HG03442 (cell line): ENCODE results near the gene ARSG.
"Not testable (repeated sequence)": the region's sequence is repeated elsewhere in the genome, so short reads cannot be mapped to it uniquely, and the experiment has no call there.

Experiments
- ATAC-seq: cut with Tn5 transposase; IDR thresholded peaks from one replicate; pipeline ENCODE4 v1.9.1; 2021; ENCODE audit warnings: mild to moderate bottlenecking, moderate library complexity; ENCODE audit not compliant: unreplicated experiment

The ARSG gene

DNA sequence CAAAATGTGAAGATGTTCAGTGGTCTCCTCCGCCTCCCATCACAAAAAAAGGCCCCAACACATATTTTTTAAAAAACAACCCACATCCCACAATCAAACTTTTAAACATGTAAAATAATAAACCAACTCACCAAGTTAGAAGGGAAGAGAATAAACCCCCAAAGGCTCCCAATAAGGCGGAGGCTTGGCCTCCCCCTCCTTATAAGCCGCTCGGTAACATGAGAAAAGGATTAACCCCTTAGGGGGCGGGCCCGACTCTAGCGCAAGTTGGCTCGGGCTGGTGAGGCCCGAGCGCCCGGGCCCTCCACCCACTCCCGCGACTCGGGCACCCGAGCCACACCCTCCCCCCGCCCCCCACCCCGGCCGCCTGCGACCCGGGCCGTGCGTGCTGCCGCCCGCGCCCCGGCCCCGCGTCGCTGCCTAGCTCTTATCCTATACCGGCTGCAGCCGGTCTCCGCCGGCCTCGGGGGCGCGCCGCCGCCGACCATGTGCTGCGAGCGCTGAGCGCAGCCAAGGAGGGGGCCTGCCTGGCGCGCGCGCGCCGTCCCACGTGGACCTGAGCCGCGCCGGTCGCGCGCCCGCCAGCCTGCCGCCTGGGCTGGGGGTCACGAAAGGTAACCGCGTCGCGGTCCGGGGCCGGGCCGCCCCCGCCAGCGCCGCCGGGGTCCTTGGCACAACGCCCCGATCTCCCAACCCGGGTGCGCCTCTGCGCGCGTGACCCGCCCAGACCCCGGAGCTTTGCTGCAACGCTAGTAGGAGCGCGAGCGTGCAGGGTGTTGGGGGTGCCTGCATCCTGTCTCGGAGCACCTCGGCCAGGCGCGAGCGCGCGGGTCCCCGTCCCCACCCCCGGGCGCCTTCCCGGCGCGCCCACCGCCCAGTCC is at the start of gene ARSG, which contains the start of gene SLC16A6:
Gene ARSG (plus strand): TSS at position 541 of the 881 bp plus-strand sequence. CDS start 15,999 bp downstream, outside the sequence.
Gene SLC16A6 (minus strand): TSS at position 173 of the 881 bp plus-strand sequence. CDS start 12,807 bp downstream, outside the sequence.
- ATAC-seq: peak; percentile 41

DNA sequence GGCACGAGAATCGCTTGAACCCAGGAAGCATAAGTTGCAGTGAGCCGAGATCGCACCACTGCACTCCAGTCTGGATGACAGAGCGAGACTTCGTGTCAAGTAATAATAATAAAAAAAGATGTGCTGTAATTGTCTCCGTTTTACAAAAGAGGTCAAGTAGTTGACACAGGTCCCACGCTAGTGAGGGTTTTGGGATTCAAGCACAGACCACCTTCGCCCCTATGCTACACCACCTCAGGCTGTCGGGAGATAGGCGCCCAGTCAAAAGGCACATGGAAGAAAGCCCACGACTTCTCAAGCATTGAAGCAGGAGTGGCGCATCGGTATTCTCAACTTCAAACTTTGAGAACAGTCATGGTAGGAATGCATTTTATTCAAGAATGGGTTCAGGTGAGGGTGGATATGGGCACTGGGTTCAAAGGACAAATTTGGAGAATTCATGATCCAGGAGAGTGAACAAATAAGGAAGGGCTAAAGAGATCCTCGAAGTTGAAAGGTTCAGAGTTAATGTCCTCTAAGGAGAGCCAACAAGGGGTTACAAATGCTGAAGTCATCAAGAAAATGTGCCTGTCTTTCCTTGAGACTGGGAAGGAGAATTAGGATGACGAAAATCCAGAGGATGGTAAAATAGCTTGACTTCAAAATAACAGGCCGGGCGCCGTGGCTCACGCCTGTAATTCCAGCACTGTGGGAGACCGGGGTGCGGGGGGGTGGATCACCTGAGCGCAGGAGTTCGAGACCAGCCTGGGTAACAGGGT is 44.8 kb upstream of the ARSG start:
- ATAC-seq: no peak

DNA sequence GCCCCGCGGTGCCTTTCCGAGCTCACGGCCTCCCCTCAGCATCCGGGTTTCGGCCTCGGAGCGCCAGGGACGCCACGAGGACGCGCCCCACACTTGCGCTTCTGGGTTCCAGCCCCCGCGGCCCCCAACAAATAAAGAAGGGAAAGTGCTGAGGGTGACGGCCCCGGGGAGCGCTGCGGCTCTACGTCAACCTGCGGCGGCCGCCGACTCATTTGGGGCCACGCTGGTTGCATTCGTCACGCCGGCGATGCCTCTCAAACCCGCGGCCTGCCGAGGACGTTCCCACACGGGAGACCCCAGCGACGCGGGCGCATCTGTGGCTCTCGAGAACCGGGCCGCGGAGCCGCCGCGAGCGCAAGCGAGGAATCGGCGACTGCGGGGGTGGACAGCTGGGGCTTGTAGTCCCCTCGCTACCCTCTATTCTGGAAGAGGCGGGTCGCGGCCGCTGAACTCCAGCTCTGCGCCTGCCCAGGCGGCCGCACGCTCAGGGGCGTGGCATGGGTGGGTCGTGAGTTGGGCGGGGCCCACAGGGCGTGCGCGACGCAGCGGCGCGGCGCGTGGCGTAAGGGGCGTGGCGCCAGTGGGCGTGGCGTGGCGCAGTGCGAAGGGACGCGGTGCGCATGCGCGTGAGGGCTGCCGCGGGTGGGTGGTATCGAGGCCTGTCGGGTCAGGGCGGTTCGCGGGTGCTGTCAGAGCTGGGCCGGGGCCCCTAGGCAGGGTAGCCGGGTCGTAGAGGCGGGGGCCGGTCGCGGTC is 43.7 kb upstream of the ARSG start, which contains the start of gene AMZ2:
Gene AMZ2 (plus strand): TSS at position 599 of the 754 bp plus-strand sequence. CDS start 2,145 bp downstream, outside the sequence.
- ATAC-seq: peak; percentile 87

DNA sequence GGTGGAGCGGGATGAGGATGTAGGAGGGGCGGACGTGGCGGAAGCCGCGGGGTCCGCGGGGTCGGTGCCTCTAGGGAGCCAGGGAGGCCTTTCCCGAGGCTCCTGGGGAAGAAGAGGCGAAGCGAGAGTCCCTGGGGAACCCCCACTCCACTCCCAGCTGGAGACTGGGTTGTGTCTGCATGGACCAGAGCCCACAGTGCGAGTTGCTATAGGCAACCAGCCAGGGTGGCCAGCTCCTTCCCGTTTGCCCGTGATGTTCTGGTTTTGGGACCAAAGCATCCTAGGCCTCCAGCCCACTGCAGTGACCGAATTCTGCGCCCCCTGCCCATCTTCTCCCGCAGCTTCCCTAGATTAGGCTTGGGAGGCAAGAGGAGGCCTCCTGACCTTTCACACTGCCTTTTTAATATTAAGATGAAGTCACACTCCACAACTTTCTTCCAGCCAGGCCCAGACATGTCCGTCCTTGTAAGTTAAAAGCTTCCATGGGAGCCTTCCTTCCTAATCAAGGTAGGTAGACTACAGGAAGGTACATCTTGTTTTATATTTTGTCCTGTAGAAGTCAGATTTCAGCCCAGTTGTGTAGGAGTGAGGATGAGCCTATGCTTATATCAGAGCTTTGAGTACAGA is 43.0 kb upstream of the ARSG start:
- peak; percentile 20 for ATAC-seq

DNA sequence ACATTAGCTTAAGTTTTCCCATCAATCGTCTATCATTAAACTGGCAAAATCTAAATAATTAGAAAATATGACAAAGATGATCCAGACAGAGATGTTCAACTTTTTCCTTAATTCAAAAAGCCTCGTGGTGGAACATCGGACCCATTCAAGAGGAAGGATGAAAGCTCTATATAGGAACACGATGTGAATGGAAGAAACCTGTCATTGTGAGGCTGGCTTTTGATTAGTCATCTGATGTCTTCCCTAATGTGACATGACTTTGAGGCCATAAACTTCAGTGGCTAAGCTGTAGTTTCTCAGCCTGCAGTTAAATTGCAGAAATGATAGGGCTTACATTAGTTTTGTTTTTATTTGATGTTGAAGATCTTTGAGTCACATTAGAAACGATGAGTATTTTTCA is 42.4 kb upstream of the ARSG start:
- no peak for ATAC-seq

DNA sequence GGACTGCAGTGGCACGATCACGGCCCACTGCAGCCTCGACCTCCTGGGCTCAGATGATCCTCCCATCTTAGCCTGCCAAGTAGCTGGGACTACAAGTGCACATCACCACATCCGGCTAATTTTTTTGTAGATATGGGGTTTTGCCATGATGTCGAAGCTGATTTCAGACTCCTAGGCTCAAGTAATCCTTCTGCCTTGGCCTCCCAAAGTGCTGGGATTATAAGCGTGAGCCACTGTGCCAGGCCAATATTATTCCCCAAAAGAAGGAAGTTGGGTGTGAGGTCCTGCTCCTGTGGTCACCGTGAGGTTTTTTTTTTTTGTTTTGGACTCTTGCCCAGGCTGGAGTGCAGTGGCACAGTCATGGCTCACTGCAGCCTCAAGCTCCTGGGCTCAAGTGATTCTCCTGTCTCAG is 41.9 kb upstream of the ARSG start:
- no peak for ATAC-seq

DNA sequence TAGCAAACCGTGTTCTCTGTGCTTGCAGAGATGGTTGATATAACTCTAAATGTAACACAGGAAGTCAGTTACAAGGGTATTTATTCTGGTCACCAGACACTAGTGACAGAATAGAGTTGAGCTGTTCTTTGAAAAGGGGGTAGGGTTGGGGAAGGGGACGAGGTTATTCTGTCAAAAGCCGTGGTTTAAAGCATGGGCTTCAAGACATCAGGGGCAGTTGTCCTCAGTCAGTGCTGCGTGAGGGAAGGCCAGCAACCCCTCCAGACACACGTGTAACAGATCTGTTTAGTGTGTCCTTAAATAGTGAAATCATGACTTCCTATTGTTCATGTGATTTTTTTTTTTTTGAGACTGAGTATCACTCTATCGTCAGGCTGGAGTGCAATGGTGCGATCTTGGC is 37.9 kb upstream of the ARSG start:
- ATAC-seq: not testable (repeated sequence)

DNA sequence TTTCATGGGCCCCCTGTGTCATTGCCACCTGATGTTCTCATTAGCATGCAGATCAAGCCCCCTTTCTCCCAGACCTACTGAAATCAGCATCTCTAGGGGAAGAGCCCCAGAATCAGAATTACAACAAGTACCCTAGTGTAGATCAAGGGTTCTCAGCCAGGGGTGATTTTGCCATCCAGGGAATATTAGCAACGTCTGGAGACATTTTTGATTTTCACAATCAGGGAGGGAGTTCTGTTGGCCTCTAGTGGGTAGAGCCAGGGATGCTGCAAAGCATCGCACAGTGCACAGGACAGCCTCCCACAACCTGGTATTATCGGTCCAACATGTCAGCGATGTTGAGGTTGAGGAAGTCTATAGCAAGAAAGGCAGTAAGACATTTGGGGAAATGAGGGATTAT is 36.1 kb upstream of the ARSG start:
- ATAC-seq: no peak

DNA sequence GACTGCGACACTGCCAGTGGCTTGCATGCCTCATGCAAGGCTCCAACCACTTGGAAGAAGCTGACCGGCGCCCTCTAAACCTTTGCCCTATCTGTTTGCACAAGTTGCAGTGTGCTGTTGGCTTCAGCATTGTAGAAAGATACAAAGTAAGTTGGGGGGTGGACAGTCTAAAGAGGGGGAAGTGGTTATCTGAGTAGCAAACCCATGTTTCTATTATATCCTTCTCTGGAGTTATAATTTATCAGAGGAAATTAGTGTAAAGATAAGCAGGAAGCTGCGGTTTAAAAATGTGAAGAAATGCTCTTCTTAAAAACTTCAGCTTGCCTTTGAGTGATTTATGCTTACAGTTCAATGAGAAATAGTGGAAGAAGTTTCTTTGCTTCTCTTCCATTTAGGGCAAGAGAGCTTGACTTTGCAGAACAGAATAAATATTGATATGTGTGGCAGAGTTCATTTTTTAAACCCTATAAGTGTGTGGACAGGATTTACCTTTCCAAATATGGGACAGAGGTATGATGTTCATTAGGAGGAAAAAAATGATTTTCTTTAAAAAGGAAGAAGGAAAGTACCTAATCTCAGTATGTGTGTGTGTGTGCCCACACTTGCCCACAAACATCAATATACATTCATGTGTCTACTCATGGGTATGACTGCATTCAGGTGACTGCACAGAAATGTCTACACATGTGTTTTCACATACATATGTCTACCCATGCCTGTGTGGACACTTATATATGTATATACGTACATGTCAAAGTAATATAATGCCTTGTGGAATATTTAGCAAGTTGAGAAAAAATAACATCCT is 35.4 kb upstream of the ARSG start:
- ATAC-seq: no peak

DNA sequence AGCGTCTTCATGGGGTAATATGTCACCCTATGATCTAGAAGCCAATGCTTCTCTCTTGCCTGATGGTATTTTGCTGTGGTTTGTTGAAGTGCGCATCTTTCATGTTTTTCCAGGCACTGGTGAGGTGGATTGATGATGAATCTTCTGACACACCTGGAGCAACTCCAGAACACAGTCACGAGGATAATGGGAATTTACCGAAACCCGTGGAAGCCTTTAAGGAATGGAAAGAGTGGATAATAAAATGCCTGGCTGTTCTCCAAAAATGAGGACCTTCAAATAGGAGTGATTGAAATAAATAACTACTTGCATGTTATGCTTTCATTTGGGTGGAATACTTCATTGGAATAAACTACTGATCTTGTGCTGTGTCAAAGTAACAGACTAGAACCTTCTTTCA is 34.6 kb upstream of the ARSG start:
- not testable (repeated sequence) for ATAC-seq

DNA sequence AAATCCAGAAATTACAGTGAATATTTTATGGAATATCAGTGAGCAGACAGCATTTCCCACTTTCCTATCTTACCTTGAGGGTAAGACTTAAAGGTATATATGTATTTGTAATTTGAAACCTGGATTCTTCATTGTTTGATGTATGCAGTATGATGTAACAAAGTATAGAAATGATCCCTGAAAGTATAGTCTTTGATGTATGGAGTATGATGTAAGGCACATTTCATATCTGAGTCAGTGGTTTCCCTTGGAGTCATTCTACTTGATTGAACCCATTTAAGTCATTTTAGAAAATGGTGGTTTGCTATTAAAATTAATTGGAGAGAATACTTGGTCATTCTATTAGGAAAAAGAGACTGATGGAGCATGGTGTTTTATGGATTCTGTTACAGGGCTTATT is 33.4 kb upstream of the ARSG start:
- no peak for ATAC-seq

DNA sequence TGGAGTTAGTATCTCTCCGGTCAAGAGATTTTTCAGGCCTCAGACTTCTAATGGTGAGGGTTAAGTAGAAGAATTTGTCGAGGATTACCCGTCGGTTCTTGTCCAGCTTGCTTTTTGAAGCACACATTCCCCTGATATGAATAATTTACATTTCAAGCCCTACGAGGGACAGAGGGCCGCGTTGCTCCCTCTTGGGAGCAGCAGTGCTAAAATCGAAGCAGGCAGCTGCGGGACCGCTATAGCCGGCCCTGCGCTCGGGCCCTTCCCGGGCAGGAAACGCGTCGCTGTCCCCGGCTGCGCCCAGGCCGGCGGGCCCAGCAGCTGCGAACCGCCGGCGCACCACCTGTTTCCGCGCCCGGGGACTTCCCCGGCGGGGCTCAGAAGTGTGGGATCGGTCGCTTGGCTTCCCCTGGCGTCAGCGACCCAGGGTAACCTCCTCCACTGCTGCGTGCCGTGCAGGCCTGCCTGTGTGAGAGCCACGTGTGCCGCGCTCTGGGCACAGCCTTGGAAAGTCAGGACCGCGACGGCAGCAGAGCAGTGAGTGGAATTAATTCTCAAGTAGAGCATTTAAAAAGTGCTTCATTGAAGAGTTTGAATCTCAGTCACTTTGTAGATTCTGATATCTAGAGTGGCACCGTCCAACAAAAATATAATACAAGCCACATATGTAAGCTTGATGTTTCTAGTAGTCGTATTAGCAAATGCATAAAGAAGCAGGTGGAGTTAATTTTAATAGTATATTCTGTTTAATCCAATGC is 32.2 kb upstream of the ARSG start:
- ATAC-seq: peak; percentile 85

DNA sequence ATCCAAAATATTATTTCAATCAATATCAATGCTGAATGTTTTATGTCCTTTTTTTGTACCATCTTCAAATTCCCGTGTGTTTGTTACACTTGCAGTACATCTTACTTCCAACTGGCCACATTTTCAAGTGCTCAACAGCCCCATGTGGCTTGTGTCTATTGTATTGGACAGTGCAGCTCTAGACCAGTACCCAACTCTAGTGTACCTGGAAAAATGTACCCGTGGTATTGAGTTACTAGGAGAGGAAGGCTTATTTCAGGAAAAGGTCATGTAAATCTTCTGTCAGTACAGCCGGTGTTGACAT is 31.7 kb upstream of the ARSG start:
- ATAC-seq: not testable (repeated sequence)

DNA sequence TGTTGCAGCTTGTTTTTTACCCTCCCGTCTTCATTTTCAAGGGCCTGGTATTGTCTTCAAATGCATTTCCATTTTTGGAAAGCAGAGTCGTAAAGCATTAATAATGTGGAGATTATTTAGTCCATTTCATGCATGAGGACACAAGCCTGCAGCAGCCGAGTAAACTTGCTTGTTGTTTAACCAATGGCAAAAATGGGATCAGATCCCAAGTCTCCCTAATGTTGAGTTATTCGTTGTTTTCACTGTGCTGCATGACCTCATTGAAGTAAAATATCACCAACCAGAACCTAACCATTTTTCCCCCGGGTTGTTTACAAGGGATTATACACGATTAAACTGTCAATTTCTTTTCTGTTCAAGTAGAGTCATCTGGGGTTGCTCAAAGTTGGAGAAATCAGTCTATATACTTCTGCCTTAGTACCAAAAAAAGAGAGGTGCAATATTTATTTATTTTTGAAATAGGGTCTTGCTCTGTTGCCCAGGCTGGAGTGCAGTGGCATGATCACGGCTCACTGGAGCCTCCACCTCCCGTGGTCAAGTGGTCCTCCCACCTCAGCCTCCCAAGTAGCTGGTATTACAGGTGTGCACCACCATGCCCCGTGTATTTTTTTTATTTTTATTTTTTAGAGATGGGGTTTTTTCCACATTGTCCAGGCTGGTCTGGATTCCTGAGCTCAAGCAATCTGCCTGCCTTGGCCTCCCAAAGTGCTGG is 31.1 kb upstream of the ARSG start:
- ATAC-seq: no peak

DNA sequence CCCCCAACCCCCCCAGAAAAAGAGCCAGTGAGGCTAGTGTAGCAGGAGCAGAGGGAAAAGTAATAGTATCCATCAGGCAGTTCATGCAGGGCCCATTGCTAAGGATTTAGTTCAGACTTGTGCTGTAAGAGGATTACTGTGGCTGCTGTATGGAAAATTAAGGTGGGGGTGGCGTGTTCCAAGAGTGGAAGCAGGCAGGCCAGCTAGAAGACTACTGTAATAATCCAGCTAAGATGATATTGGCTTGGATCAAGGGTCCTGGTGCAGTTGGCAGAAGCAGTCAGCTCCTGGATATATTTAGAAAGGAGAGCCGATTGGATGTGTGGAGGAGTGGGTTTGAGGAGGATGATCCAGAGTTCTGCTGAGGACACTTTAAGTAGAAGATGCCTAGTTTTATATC is 28.8 kb upstream of the ARSG start:
- ATAC-seq: not testable (repeated sequence)

DNA sequence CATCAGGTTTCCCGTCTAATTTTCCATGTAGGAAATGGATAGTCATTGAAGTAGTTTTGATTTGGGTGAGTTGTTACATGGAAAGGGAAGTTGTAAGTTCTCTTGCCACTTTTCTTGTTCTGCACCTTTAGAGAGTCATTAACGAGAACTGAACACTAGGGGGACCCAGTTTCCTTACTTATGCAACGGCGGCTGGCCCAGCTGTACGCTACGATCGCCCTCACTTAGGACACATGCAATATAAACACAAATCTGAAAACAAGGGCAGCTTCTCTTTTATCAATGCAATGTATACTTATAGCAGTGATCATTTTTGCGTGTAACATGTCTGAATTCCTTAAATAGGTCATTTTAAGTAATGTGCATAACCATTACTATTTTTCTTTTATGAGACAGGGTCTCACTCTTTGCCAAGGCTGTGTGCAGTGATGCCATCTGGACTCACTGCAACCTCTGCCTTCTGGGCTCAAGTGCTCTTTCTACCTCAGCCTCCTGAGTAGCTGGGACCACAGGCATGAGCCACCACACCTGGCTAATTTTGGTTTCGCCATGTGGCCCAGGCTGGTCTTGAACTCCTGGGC is 28.1 kb upstream of the ARSG start:
- ATAC-seq: not testable (repeated sequence)

DNA sequence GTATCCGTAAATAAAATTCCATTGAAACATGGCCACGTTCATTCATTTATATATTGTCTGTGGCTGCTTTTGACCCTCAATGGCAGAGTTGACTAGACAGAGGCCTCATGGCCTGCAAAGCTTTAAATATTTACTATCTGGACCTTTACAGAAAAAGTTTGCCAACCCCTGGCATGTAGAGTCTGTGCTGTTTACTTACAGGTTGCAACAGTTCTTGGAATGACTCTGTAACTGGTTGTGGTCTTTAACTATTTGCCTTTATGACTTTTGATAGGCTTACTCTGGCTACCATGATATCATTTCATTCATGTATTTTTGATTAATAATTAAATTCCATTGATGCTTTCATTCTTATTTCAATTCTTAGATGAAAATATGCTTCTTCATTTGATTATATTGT is 25.5 kb upstream of the ARSG start:
- not testable (repeated sequence) for ATAC-seq

DNA sequence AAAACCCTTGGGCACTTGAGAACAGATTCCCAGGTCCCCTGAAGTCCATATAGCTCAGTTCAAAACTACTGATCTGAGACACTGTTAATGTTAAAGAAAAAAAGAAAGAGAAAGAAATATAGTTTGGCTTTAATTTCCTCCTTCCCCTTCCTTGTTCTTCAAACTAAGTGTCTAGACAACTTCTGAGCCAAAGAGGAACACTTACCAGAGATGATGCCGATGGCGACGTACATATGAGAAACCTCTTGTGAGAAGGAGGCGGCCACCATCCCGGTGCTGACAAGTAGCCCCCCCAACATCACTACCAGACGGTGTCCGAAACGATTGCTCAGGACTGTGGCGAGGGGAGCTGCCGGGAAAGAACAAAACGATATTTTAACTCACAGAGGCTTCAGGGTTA is 17.6 kb upstream of the ARSG start:
- ATAC-seq: no peak
